Panc1 (cell line): Measurements from ENCODE around the gene MOV10. TPM values are rescaled to one million over a fixed set of nuclear protein-coding genes. Genes with fewer than 3 reads are reported as not detected.

ENCODE experiments used
- ATAC-seq: fragments of 200-7000 bp; cut with Tn5 transposase; 2 replicates; pipeline ENCODE4 v1.9.1; 2020; ENCODE audit warnings: mild to moderate bottlenecking, moderate library complexity
- BruUV-seq: library from RNA; stranded (reverse); fragments of 400-500 nt; replicated peaks from 2 replicates; lab custom pipeline; 2021; lab: Mats Ljungman, UMichigan
- CTCF ChIA-PET: fragments of 300-600 bp; sonication (Branson Sonifier 250); formaldehyde crosslinking; loops from one replicate; lab custom pipeline; 2022; ENCODE audit warnings: antibody characterized with exemption; lab: Charles Lee
- POLR2A ChIA-PET: fragments of 300-600 bp; sonication (Branson Sonifier 250); formaldehyde crosslinking; loops from one replicate; lab custom pipeline; 2022; ENCODE audit warnings: antibody characterized with exemption; lab: Charles Lee
- DNase-seq: peaks from one replicate; pipeline ENCODE4 v3.0.0-alpha.2; 2010; ENCODE audit warnings: low read depth, low spot score
- H3K27ac ChIP-seq: 2 replicates; pipeline ENCODE4 v1.5.1; 2011; ENCODE audit warnings: mild to moderate bottlenecking, low read length, inconsistent platforms
- H3K27me3 ChIP-seq: fragments of 200-500 bp; sonication (Bioruptor generic); 2 replicates; pipeline ENCODE4 v1.6.0; 2014; ENCODE audit warnings: low read length, inconsistent platforms; ENCODE audit not compliant: control insufficient read depth, insufficient read depth
- H3K36me3 ChIP-seq: fragments of 200-500 bp; sonication (Bioruptor generic); 2 replicates; pipeline ENCODE4 v1.5.1; 2014; ENCODE audit warnings: inconsistent platforms, mild to moderate bottlenecking, low read length, moderate library complexity; ENCODE audit not compliant: control insufficient read depth, insufficient read depth
- H3K4me1 ChIP-seq: 2 replicates; pipeline ENCODE4 v1.5.1; 2011; ENCODE audit warnings: inconsistent platforms, mild to moderate bottlenecking, low read length, moderate library complexity; ENCODE audit not compliant: control insufficient read depth, insufficient read depth
- H3K4me3 ChIP-seq, 2 experiments: 2 replicates each; pipeline ENCODE4 v1.5.1; 2011 to 2012; ENCODE audit warnings: low read depth in 2 of 2, low read length in 2 of 2, mild to moderate bottlenecking in 2 of 2, inconsistent platforms in 1 of 2, moderate library complexity in 1 of 2
- H3K9me3 ChIP-seq: fragments of 200-500 bp; sonication (Bioruptor generic); 2 replicates; pipeline ENCODE4 v1.5.1; 2014; ENCODE audit warnings: low read depth, mild to moderate bottlenecking, inconsistent platforms, low read length, moderate library complexity; ENCODE audit not compliant: control insufficient read depth, insufficient read depth
- POLR2AphosphoS5 ChIP-seq: IDR thresholded peaks from 2 replicates; pipeline ENCODE4 v1.6.1; 2012; ENCODE audit warnings: mild to moderate bottlenecking, low read depth, low read length, moderate library complexity
- SIN3A ChIP-seq: IDR thresholded peaks from 2 replicates; pipeline ENCODE4 v1.6.1; 2012; ENCODE audit warnings: low read depth, mild to moderate bottlenecking, low read length, moderate library complexity, borderline replicate concordance; ENCODE audit not compliant: insufficient read depth
- TCF7L2 ChIP-seq: IDR thresholded peaks from 2 replicates; pipeline ENCODE4 v1.6.1; 2011; ENCODE audit warnings: mild to moderate bottlenecking, low read depth, low read length, inconsistent platforms
- in situ Hi-C: cut with HindIII; loops from 2 replicates; pipeline ENCODE4 v1.10.0; 2016; ENCODE audit warnings: low sequenced_read_pairs, low pct_unique_long_range_greater_than_20kb
- intact Hi-C: fragments of 100-400 bp; cut with micrococcal nuclease; formaldehyde crosslinking; loops from one replicate; pipeline ENCODE4 v1.10.0; 2022; ENCODE audit not compliant: unreplicated experiment
- total RNA-seq: library from RNA; stranded (reverse); gene quantifications from one replicate; pipeline ENCODE4 v1.2.1, GENCODE V29; 2021; ENCODE audit not compliant: unreplicated experiment
- TF ChIP-seq, protein P1 (sequence below): fragments of 450-650 bp; IDR thresholded peaks from 2 replicates; pipeline ENCODE4 v1.5.1; 2017; ENCODE audit warnings: mild to moderate bottlenecking
- TF ChIP-seq, protein P2 (sequence below), 2 experiments: IDR thresholded peaks; 2 replicates each; pipeline ENCODE4 v1.6.1; 2011 to 2012; ENCODE audit warnings: low read depth in 2 of 2, control low read depth in 1 of 2, low read length in 1 of 2, mild to moderate bottlenecking in 1 of 2, moderate library complexity in 1 of 2; ENCODE audit not compliant: insufficient read depth in 1 of 2

The MOV10 gene
- total RNA-seq, 1 experiment from 2014 or later = 106 TPM

DNA sequence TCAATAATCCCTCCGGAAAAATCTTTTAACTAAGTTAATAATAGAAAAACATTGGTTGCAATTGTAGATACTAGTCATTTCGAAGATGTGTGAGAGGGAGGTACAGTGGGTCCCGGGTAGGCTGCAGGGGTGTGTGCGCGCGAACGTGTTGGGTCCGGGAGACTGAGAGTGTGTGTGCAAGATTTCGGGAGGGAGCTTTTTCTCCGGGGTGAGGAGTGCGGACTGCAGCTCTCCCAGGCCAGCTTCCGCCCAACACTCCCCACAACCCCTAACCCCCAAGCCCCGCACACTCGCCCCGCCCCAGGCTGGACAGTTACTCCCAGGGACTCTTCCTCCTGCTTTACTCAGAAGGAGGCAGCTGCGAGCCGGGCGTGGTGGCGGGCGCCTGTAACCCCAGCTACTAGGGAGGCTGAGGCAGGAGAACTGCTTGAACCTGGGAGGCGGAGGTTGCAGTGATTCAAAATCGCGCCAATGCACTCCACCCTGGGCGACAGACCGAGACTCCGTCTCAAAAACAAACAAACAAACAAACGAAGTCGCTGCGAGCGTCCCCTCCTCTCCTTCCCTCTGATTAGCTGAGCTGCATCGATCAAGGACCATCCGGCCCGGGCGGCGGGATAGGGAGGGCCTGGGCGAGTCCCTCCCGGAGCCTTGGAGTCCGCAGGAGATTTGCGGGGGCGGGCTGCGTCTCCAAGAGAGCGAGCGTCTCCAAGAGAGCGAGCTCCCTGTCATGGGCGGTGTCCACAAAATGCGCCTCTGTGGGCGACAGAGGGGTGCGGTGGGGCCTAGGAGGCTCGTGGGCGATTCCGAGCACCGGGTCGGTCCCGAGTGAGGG is 68.9 kb downstream of the MOV10 start:
- H3K27ac ChIP-seq = no peak overlapping the region
- intact Hi-C loops = no loop called here
- ChIA-PET CTCF (interaction anchor here (0.6 kb wide), 1 partner anchor 23 kb away, joined by 3 read pairs; no protein-coding TSS in a partner anchor), POLR2A (no interaction called here)
- no peaks in the 10 kb centered on the region for H3K36me3 ChIP-seq
- no peaks in the 10 kb centered on the region for H3K4me1 ChIP-seq
- in situ Hi-C loops = no loop called here
- H3K4me3 ChIP-seq = peak overlapping the region in 1 of 2 experiments; percentile 40; a peak in 2 of 4 replicates
- BruUV-seq = no TSS peak
- H3K9me3 ChIP-seq = no peaks in the 10 kb centered on the region
- no peaks in the 10 kb centered on the region for H3K27me3 ChIP-seq
- TF ChIP-seq POLR2AphosphoS5 = no peak
- TF ChIP-seq, protein P1, sequence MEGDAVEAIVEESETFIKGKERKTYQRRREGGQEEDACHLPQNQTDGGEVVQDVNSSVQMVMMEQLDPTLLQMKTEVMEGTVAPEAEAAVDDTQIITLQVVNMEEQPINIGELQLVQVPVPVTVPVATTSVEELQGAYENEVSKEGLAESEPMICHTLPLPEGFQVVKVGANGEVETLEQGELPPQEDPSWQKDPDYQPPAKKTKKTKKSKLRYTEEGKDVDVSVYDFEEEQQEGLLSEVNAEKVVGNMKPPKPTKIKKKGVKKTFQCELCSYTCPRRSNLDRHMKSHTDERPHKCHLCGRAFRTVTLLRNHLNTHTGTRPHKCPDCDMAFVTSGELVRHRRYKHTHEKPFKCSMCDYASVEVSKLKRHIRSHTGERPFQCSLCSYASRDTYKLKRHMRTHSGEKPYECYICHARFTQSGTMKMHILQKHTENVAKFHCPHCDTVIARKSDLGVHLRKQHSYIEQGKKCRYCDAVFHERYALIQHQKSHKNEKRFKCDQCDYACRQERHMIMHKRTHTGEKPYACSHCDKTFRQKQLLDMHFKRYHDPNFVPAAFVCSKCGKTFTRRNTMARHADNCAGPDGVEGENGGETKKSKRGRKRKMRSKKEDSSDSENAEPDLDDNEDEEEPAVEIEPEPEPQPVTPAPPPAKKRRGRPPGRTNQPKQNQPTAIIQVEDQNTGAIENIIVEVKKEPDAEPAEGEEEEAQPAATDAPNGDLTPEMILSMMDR = no peak
- no peak for TF ChIP-seq TCF7L2
- TF ChIP-seq, protein P2, sequence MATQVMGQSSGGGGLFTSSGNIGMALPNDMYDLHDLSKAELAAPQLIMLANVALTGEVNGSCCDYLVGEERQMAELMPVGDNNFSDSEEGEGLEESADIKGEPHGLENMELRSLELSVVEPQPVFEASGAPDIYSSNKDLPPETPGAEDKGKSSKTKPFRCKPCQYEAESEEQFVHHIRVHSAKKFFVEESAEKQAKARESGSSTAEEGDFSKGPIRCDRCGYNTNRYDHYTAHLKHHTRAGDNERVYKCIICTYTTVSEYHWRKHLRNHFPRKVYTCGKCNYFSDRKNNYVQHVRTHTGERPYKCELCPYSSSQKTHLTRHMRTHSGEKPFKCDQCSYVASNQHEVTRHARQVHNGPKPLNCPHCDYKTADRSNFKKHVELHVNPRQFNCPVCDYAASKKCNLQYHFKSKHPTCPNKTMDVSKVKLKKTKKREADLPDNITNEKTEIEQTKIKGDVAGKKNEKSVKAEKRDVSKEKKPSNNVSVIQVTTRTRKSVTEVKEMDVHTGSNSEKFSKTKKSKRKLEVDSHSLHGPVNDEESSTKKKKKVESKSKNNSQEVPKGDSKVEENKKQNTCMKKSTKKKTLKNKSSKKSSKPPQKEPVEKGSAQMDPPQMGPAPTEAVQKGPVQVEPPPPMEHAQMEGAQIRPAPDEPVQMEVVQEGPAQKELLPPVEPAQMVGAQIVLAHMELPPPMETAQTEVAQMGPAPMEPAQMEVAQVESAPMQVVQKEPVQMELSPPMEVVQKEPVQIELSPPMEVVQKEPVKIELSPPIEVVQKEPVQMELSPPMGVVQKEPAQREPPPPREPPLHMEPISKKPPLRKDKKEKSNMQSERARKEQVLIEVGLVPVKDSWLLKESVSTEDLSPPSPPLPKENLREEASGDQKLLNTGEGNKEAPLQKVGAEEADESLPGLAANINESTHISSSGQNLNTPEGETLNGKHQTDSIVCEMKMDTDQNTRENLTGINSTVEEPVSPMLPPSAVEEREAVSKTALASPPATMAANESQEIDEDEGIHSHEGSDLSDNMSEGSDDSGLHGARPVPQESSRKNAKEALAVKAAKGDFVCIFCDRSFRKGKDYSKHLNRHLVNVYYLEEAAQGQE (IDR thresholded peaks at IDR 0.05; ENCODE audit: insufficient read depth in 1 of 2, low read depth in 2 of 2, low read length in 1 of 2) = no peak
- no peak for TF ChIP-seq SIN3A
- ATAC-seq = peak; percentile 56; the same call in 1 of the 2 replicates
- no peak for DNase-seq

DNA sequence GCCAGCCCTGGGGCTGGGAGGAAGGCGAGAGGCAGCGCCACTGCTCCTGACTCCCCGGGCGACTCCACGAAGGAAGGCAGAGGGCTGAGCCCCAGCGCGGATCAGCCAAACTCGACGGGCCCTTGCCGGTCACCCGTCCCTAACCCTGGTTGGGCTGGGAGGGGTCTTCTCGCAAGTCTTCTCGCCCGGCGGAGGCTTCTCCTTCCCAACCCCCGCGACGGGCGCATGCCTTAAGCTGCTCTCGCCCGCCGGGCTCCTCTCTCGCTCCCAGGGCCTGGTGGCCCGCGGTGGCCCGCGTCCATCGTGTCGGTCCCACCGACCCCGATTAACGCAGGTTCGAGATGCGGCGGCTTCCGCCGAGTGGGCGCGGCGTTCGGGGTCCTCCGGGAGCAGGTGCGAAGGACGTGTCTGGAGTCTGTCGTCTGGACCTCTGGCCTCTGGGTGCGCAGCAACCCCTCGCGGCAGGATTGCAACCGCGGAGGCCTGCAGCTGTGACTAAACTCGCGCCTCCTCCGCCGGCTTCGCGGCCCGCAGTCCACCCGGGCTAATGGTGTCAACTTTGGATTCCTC is 69.6 kb downstream of the MOV10 start:
- in situ Hi-C loops (no loop called here), intact Hi-C loops (no loop called here)
- no peaks in the 10 kb centered on the region for H3K9me3 ChIP-seq
- TF ChIP-seq POLR2AphosphoS5 = no peak
- TF ChIP-seq, protein P1 = peak; percentile 61
- no peak for DNase-seq
- H3K36me3 ChIP-seq = no peaks in the 10 kb centered on the region
- no TSS peak for BruUV-seq
- H3K27me3 ChIP-seq = no peaks in the 10 kb centered on the region
- no peaks in the 10 kb centered on the region for H3K4me1 ChIP-seq
- ChIA-PET POLR2A (interaction anchor here (0.5 to 0.6 kb wide), 2 partner anchors 264 to 280 kb away, joined by 4 to 6 read pairs; no protein-coding TSS in a partner anchor), CTCF (interaction anchor here (0.6 kb wide), 1 partner anchor 13 kb away, joined by 6 read pairs; no protein-coding TSS in a partner anchor)
- no peak overlapping the region for H3K27ac ChIP-seq
- peak overlapping the region; percentile 20 to 40; a peak in 3 of 4 replicates for H3K4me3 ChIP-seq
- ATAC-seq = peak; percentile 90
